H9 (cell line): ENCODE measurements around the gene DPCD. TPM values are rescaled to one million over a fixed set of nuclear protein-coding genes. Genes with fewer than 3 reads are reported as not detected.

Experiments
- DNase-seq: peaks from one replicate; pipeline ENCODE4 v3.0.0-alpha.2; 2017
- H2AFZ ChIP-seq: one replicate; pipeline ENCODE4 v1.6.1; 2013; ENCODE audit warnings: mild to moderate bottlenecking, low read length, control low read depth, moderate library complexity
- H2AK5ac ChIP-seq: 2 replicates; pipeline ENCODE4 v1.6.1; 2013; ENCODE audit warnings: low read length, control low read depth, mixed read lengths; ENCODE audit not compliant: insufficient read length
- H2BK120ac ChIP-seq: one replicate; pipeline ENCODE4 v1.6.1; 2013; ENCODE audit warnings: low read depth, mild to moderate bottlenecking, low read length, control low read depth, inconsistent platforms; ENCODE audit not compliant: poor library complexity, severe bottlenecking
- H2BK12ac ChIP-seq: 2 replicates; pipeline ENCODE4 v1.6.1; 2013; ENCODE audit warnings: low read length, control low read depth, mixed read lengths, low read depth; ENCODE audit not compliant: insufficient read length
- H2BK15ac ChIP-seq: 2 replicates; pipeline ENCODE4 v1.6.1; 2013; ENCODE audit warnings: low read depth, low read length, control low read depth
- H2BK20ac ChIP-seq: one replicate; pipeline ENCODE4 v1.6.1; 2013; ENCODE audit warnings: low read depth, mild to moderate bottlenecking, low read length, control low read depth, inconsistent platforms; ENCODE audit not compliant: poor library complexity, severe bottlenecking
- H2BK5ac ChIP-seq: 2 replicates; pipeline ENCODE4 v1.6.1; 2013; ENCODE audit warnings: low read length, control low read depth, mixed read lengths; ENCODE audit not compliant: insufficient read length
- H3K14ac ChIP-seq: 2 replicates; pipeline ENCODE4 v1.6.1; 2013; ENCODE audit warnings: low read length, control low read depth; ENCODE audit not compliant: insufficient read depth
- H3K18ac ChIP-seq: 2 replicates; pipeline ENCODE4 v1.6.1; 2013; ENCODE audit warnings: low read depth, mild to moderate bottlenecking, mixed read lengths, low read length, control low read depth; ENCODE audit not compliant: insufficient read length
- H3K23ac ChIP-seq: 2 replicates; pipeline ENCODE4 v1.6.1; 2013; ENCODE audit warnings: low read length, control low read depth, mixed read lengths, low read depth; ENCODE audit not compliant: insufficient read length
- H3K23me2 ChIP-seq: 2 replicates; pipeline ENCODE4 v1.6.1; 2013; ENCODE audit warnings: low read depth, mild to moderate bottlenecking, mixed read lengths, low read length, control low read depth; ENCODE audit not compliant: insufficient read length, poor library complexity, severe bottlenecking
- H3K27ac ChIP-seq: 2 replicates; pipeline ENCODE4 v1.5.1; 2013; ENCODE audit warnings: low read length, control low read depth, mixed read lengths, low read depth; ENCODE audit not compliant: insufficient read length
- H3K27me3 ChIP-seq: 2 replicates; pipeline ENCODE4 v1.6.1; 2013; ENCODE audit warnings: low read length, control low read depth, inconsistent platforms; ENCODE audit not compliant: insufficient read depth
- H3K4ac ChIP-seq: 2 replicates; pipeline ENCODE4 v1.6.1; 2013; ENCODE audit warnings: low read depth, mild to moderate bottlenecking, control low read depth, inconsistent platforms, low read length, moderate library complexity
- H3K4me1 ChIP-seq: 2 replicates; pipeline ENCODE4 v1.6.1; 2013; ENCODE audit warnings: low read length, control low read depth, inconsistent platforms; ENCODE audit not compliant: insufficient read depth
- H3K4me2 ChIP-seq: 2 replicates; pipeline ENCODE4 v1.6.1; 2013; ENCODE audit warnings: low read length, control low read depth, mixed read lengths; ENCODE audit not compliant: insufficient read length, insufficient read depth
- H3K56ac ChIP-seq: 2 replicates; pipeline ENCODE4 v1.6.1; 2013; ENCODE audit warnings: low read depth, mild to moderate bottlenecking, mixed read lengths, low read length, control low read depth; ENCODE audit not compliant: insufficient read length
- H3K79me1 ChIP-seq: 2 replicates; pipeline ENCODE4 v1.6.1; 2013; ENCODE audit warnings: low read depth, mild to moderate bottlenecking, moderate library complexity, low read length, control low read depth, inconsistent platforms; ENCODE audit not compliant: insufficient read depth, poor library complexity, severe bottlenecking
- H3K79me2 ChIP-seq: 2 replicates; pipeline ENCODE4 v1.6.1; 2013; ENCODE audit warnings: low read length, control low read depth, inconsistent platforms; ENCODE audit not compliant: insufficient read depth
- H3K9ac ChIP-seq: 2 replicates; pipeline ENCODE4 v1.6.1; 2013; ENCODE audit warnings: low read length, control low read depth, mixed read lengths; ENCODE audit not compliant: insufficient read length; ENCODE audit errors: extremely low read depth
- H3K9me3 ChIP-seq: one replicate; pipeline ENCODE4 v1.6.1; 2013; ENCODE audit warnings: low read depth, low read length, inconsistent platforms; ENCODE audit not compliant: control insufficient read depth
- H3T11ph ChIP-seq: one replicate; pipeline ENCODE4 v1.6.1; 2013; ENCODE audit warnings: mild to moderate bottlenecking, low read length, control low read depth, inconsistent platforms
- H4K20me1 ChIP-seq: one replicate; pipeline ENCODE4 v1.6.1; 2013; ENCODE audit not compliant: control insufficient read depth, insufficient read length, insufficient read depth
- H4K5ac ChIP-seq: 2 replicates; pipeline ENCODE4 v1.6.1; 2013; ENCODE audit warnings: low read depth, mild to moderate bottlenecking, mixed read lengths, low read length, control low read depth; ENCODE audit not compliant: insufficient read length
- H4K8ac ChIP-seq: replicated peaks from 2 replicates; pipeline ENCODE4 v1.6.1; 2013; ENCODE audit warnings: low read length, control low read depth, mixed read lengths, low read depth; ENCODE audit not compliant: insufficient read length
- H4K91ac ChIP-seq: 2 replicates; pipeline ENCODE4 v1.6.1; 2013; ENCODE audit warnings: low read depth, mild to moderate bottlenecking, moderate library complexity, mixed read lengths, low read length, control low read depth; ENCODE audit not compliant: insufficient read length
- H3K27ac Mint-ChIP-seq, 3 experiments: 2 replicates in 2 of 3; 3 replicates in 1 of 3; pipeline ENCODE4 v1.8.0; 2020 to 2021; ENCODE audit warnings: mixed read lengths in 3 of 3, mild to moderate bottlenecking in 1 of 3, moderate library complexity in 1 of 3
- H3K27me3 Mint-ChIP-seq: 2 replicates; pipeline ENCODE4 v1.8.0; 2021; ENCODE audit warnings: low read depth, mild to moderate bottlenecking, moderate library complexity, mixed read lengths
- H3K36me3 Mint-ChIP-seq, 3 experiments: 2 replicates in 2 of 3; 3 replicates in 1 of 3; pipeline ENCODE4 v1.8.0; 2020 to 2021; ENCODE audit warnings: low read depth in 3 of 3, mixed read lengths in 3 of 3; ENCODE audit not compliant: insufficient read depth in 1 of 3
- H3K4me1 Mint-ChIP-seq, 2 experiments: 2 replicates each; pipeline ENCODE4 v1.8.0; 2020; ENCODE audit warnings: mixed read lengths in 2 of 2
- H3K4me3 Mint-ChIP-seq, 2 experiments: 2 replicates in 1 of 2; 3 replicates in 1 of 2; pipeline ENCODE4 v1.8.0; 2020 to 2021; ENCODE audit warnings: mild to moderate bottlenecking in 2 of 2, mixed read lengths in 2 of 2, moderate library complexity in 1 of 2
- H3K9me3 Mint-ChIP-seq, 2 experiments: 2 replicates in 1 of 2; 3 replicates in 1 of 2; pipeline ENCODE4 v1.8.0; 2020; ENCODE audit warnings: mild to moderate bottlenecking in 2 of 2, mixed read lengths in 2 of 2, moderate library complexity in 1 of 2
- CTCF ChIP-seq: fragments of 200-600 bp; sonication (generic); conservative IDR thresholded peaks from 3 replicates; pipeline ENCODE4 v1.8.0; 2021; ENCODE audit warnings: antibody characterized with exemption, mild to moderate bottlenecking
- WGBS: extraction: QIAGEN DNeasy Blood & Tissue Kit; methylation state at CpG from one replicate; pipeline ENCODE4 v1.1.7; 2013; ENCODE audit warnings: missing lambda C conversion rate, low lambda C conversion rate, mixed read lengths; ENCODE audit not compliant: insufficient read length; ENCODE audit errors: extremely low coverage; 5-methylcytosine and 5-hydroxymethylcytosine counted together
- total RNA-seq: library from RNA; stranded (reverse); gene quantifications from 2 replicates; pipeline ENCODE4 v1.2.1, GENCODE V29; 2021

The DPCD gene
- total RNA-seq, 1 experiment from 2014 or later = 21.8 TPM

- Histone ChIP-seq H2AK5ac (no peak overlapping the region), H2BK20ac (no peak overlapping the region), H3K27me3 (no peaks in the 10 kb centered on the region), H3K23ac (no peak overlapping the region), H3T11ph (no peak overlapping the region), H2BK12ac (no peak overlapping the region), H2BK15ac (no peak overlapping the region), H3K14ac (no peak overlapping the region), H3K23me2 (no peaks in the 10 kb centered on the region), H3K4me1 (no peaks in the 10 kb centered on the region), H3K4me2 (no peak overlapping the region), H2BK120ac (no peak overlapping the region), H4K20me1 (no peaks in the 10 kb centered on the region), H3K79me1 (no peaks in the 10 kb centered on the region), H3K4ac (no peak overlapping the region), H4K5ac (no peak overlapping the region), H3K79me2 (no peaks in the 10 kb centered on the region), H3K9ac (no peak overlapping the region), H2BK5ac (no peak overlapping the region), H3K18ac (no peak overlapping the region), H4K8ac (no peak overlapping the region), H3K9me3 (no peaks in the 10 kb centered on the region), H2AFZ (no peak overlapping the region), H3K56ac (no peak overlapping the region), H3K27ac (no peak overlapping the region), H4K91ac (no peak overlapping the region)
- peaks cover 14 to 25% of the 10 kb centered on the region in 2 experiments for H3K4me1 Mint-ChIP-seq
- H3K36me3 Mint-ChIP-seq = no peaks in the 10 kb centered on the region; a peak in 1 of 7 replicates
- H3K27ac Mint-ChIP-seq = no peak overlapping the region
- H3K9me3 Mint-ChIP-seq = no peaks in the 10 kb centered on the region
- no CpG with 5 or more reads among the region's 13 CpGs for WGBS
- no peak for TF ChIP-seq CTCF
- DNase-seq = no peak
- no peaks in the 10 kb centered on the region; the same call in 1 of the 2 replicates for H3K27me3 Mint-ChIP-seq
- no peak overlapping the region for H3K4me3 Mint-ChIP-seq
Measured at GRCh38 chr10:101595591-101596433, 7.7 kb downstream of the DPCD start.
